ENCODE results near the gene HIF1AN.

Gene HIF1AN

DNA sequence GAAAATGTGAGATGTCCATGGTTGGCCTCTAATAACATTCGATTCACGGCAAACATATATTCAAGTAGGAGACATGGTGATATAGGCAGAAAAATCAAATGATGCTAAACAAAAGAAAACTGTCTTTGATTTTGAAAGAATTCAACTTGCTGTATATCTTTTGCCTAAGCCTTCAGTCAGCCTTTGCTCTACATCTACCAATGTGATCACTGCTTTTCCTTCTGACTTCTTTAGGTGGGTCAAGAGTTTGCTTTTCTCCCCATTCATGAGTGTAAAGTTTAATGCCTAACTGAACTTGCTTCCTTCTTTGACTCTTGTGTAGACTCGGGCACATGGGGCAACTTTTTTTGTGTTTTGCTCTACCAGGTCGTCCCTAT lies 417 bp upstream of the HIF1AN start:
- CTCF ChIA-PET: interaction anchor here (0.6 to 1.4 kb wide), 12 partner anchors 9 to 762 kb away, joined by 3 to 19 read pairs (median 4); partner anchors contain the start of gene SEC31B
- POLR2A ChIA-PET (ENCODE audit: low non-redundant PET): interaction anchor here (0.6 to 1.1 kb wide), 9 partner anchors 10 to 1148 kb away, joined by 3 to 4 read pairs (median 3); partner anchors contain the start of gene SEC31B
- TF ChIP-seq, protein P1, sequence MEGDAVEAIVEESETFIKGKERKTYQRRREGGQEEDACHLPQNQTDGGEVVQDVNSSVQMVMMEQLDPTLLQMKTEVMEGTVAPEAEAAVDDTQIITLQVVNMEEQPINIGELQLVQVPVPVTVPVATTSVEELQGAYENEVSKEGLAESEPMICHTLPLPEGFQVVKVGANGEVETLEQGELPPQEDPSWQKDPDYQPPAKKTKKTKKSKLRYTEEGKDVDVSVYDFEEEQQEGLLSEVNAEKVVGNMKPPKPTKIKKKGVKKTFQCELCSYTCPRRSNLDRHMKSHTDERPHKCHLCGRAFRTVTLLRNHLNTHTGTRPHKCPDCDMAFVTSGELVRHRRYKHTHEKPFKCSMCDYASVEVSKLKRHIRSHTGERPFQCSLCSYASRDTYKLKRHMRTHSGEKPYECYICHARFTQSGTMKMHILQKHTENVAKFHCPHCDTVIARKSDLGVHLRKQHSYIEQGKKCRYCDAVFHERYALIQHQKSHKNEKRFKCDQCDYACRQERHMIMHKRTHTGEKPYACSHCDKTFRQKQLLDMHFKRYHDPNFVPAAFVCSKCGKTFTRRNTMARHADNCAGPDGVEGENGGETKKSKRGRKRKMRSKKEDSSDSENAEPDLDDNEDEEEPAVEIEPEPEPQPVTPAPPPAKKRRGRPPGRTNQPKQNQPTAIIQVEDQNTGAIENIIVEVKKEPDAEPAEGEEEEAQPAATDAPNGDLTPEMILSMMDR (conservative IDR thresholded peaks at IDR 0.05; ENCODE audit: low read depth): no peak
- H3K27ac ChIP-seq: peak overlapping the region; percentile 70; the same call in 1 of the 2 replicates
- no peak for DNase-seq (ENCODE audit: low spot score)

DNA sequence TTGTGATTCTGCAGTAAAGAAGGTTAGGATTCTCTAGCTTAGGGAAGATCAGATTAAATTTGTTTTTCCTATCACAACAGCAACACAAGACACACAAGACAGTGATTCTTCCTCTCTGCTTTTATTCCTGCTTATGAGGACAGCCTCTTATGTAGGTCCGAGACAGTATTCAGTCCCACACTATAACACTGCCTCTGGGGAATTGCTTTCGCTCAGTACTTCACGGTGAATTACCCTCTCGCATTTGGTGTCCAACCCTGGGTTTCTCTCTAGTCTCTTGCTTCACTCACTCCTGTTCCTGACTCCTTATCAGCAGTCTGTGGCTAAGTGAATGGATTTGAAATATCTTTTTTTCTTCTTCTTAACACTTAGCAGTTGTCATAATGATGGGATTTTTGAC lies 1.7 kb downstream of the HIF1AN start:
- no peak for DNase-seq (ENCODE audit: low spot score)
- CTCF ChIA-PET: interaction anchor here (0.6 kb wide), 1 partner anchor 195 kb away, joined by 5 read pairs; no protein-coding TSS in a partner anchor
- H3K27ac ChIP-seq: no peak overlapping the region
- POLR2A ChIA-PET (ENCODE audit: low non-redundant PET): no interaction called here
- TF ChIP-seq, protein P1 (conservative IDR thresholded peaks at IDR 0.05; ENCODE audit: low read depth): no peak

DNA sequence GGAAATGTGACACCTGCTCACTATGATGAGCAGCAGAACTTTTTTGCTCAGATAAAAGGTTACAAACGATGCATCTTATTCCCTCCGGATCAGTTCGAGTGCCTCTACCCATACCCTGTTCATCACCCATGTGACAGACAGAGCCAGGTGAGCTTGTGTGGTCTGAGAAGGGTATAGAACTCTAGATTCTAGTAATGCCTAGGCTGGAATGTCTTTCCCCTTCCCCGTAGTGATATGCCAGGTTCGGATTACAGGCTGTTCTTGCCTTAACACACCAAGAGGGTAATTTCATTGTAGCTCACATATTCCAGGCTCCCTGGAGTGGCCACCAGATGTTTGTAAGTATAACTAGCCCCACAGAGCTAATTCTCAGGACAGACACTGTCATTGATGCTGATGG lies 9.2 kb downstream of the HIF1AN start:
- ChIA-PET POLR2A (ENCODE audit: low non-redundant PET) (no interaction called here), CTCF (interaction anchor here (0.5 to 1.1 kb wide), 3 partner anchors 9 to 196 kb away, joined by 3 read pairs; partner anchors contain the start of gene HIF1AN)
- TF ChIP-seq, protein P1 (conservative IDR thresholded peaks at IDR 0.05; ENCODE audit: low read depth): no peak
- no peak overlapping the region for H3K27ac ChIP-seq
- no peak for DNase-seq (ENCODE audit: low spot score)

DNA sequence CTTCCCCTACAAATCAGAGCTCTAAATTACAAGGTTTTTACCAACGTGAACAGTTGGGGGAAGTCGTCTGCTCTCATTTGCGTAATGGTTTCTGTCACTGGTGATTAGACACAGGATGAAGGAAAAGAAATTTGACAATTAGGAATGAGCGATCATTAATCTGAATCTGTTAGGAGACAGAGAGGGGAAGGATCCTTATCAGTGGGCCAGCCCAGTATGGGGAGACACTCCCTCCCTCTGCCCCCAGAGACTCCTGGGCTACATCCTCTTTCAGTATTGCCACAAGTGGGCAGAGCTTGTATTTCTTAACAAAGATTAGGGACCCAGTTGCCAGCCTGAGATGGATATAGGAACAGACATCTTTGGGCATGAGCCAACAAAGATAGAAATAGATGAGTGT lies 15.5 kb downstream of the HIF1AN start:
- no peak for DNase-seq (ENCODE audit: low spot score)
- no peak overlapping the region for H3K27ac ChIP-seq
- TF ChIP-seq, protein P1 (conservative IDR thresholded peaks at IDR 0.05; ENCODE audit: low read depth): no peak
- ChIA-PET POLR2A (ENCODE audit: low non-redundant PET) (interaction anchor here (0.5 to 1.2 kb wide), 2 partner anchors 13 to 16 kb away, joined by 3 to 9 read pairs; partner anchors contain the start of gene HIF1AN), CTCF (interaction anchor here (1.0 to 2.4 kb wide), 3 partner anchors 11 to 327 kb away, joined by 3 to 10 read pairs (median 3); no protein-coding TSS in a partner anchor)

DNA sequence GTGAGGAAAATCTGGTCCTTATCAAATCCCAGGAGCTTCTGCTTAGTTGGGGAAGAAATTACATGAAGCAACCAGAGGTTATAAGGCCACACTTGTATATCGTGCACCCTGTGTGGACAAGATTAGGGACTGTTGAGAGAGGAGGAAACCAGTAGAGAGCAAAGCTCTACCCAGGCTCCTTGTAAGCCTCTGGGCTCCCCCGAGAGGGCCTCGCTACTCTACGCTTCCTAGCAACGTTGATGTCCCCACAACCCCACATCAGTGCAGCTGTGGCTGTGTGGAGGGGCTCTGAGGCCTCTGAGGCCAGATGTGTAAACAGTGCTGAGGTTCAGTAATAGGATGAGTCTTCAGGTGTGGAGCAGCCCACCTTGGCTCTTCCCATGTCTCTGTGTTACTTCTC lies 16.0 kb downstream of the HIF1AN start:
- no peak overlapping the region for H3K27ac ChIP-seq
- TF ChIP-seq, protein P1 (conservative IDR thresholded peaks at IDR 0.05; ENCODE audit: low read depth): no peak
- POLR2A ChIA-PET (ENCODE audit: low non-redundant PET): interaction anchor here (0.5 kb wide), 1 partner anchor 13 kb away, joined by 9 read pairs; no protein-coding TSS in a partner anchor
- CTCF ChIA-PET: interaction anchor here (0.5 to 0.6 kb wide), 2 partner anchors 10 to 389 kb away, joined by 3 read pairs; no protein-coding TSS in a partner anchor
- DNase-seq (ENCODE audit: low spot score): no peak

DNA sequence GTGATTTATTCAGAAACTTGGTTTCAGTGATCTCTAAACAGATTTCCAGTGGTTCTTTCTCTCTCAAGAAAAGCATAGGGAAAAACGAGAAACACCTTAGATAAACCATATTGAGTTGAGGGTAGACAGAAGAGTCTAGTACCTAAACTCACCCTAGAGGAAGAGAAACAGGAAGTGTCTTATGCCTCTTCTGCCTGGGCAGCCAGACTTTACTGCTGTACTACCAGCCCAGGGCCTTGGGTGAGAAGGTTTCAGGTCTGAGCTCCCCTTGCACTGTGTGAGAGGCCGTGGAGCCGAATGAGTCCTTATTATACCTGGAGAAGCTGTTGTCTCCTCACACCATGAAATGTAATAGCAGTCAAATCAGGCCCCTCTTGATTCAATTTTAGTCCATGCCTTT lies 18.2 kb downstream of the HIF1AN start:
- TF ChIP-seq, protein P1 (conservative IDR thresholded peaks at IDR 0.05; ENCODE audit: low read depth): no peak
- ChIA-PET CTCF (interaction anchor here (0.5 to 1.1 kb wide), 2 partner anchors 21 to 175 kb away, joined by 6 read pairs; no protein-coding TSS in a partner anchor), POLR2A (ENCODE audit: low non-redundant PET) (interaction anchor here (0.6 kb wide), 1 partner anchor 17 kb away, joined by 3 read pairs; no protein-coding TSS in a partner anchor)
- no peak overlapping the region for H3K27ac ChIP-seq
- DNase-seq (ENCODE audit: low spot score): no peak
